HFFc6 (cell line): ENCODE results near the gene ZMYM3. TPM values are rescaled to one million over a fixed set of nuclear protein-coding genes. Genes with fewer than 3 reads are reported as not detected.
"Not testable (repeated sequence)": the region's sequence is repeated elsewhere in the genome, so short reads cannot be mapped to it uniquely, and the experiment has no call there.

Experiments used
- DNase-seq: peaks from one replicate; pipeline ENCODE4 v3.0.0-alpha.2; 2018
- H3K27ac Mint-ChIP-seq: 2 replicates; pipeline ENCODE4 v1.8.0; 2020; ENCODE audit warnings: mild to moderate bottlenecking, mixed read lengths
- H3K27me3 Mint-ChIP-seq: 2 replicates; pipeline ENCODE4 v1.8.0; 2021; ENCODE audit warnings: mild to moderate bottlenecking, moderate library complexity, mixed read lengths; ENCODE audit not compliant: insufficient read depth
- H3K36me3 Mint-ChIP-seq: 2 replicates; pipeline ENCODE4 v1.8.0; 2021; ENCODE audit warnings: low read depth, mixed read lengths
- H3K4me1 Mint-ChIP-seq: 2 replicates; pipeline ENCODE4 v1.8.0; 2020; ENCODE audit warnings: low read depth, mixed read lengths
- H3K4me3 Mint-ChIP-seq: 2 replicates; pipeline ENCODE4 v1.8.0; 2020; ENCODE audit warnings: mild to moderate bottlenecking, moderate library complexity, mixed read lengths
- H3K9me3 Mint-ChIP-seq: 2 replicates; pipeline ENCODE4 v1.8.0; 2020; ENCODE audit warnings: mild to moderate bottlenecking, mixed read lengths
- total RNA-seq, 6 experiments: library from RNA; stranded (reverse); fragmentation: NEBNext Ultra II Directional; extraction: Animal tissue kit (Norgen Biotek cat#: 25700); gene quantifications; 2 replicates in 1 of 6; 3 replicates in 5 of 6; pipeline ENCODE4 v1.2.3, GENCODE V29; 2021
- TF ChIP-seq, protein P1 (sequence below): fragments of 200-600 bp; sonication (generic); IDR thresholded peaks from 2 replicates; pipeline ENCODE4 v1.5.0; 2021; ENCODE audit warnings: antibody characterized with exemption, mild to moderate bottlenecking

The ZMYM3 gene
- total RNA-seq, 6 experiments from 2014 or later: 26.3 to 32.4 (median 28.4) TPM

DNA sequence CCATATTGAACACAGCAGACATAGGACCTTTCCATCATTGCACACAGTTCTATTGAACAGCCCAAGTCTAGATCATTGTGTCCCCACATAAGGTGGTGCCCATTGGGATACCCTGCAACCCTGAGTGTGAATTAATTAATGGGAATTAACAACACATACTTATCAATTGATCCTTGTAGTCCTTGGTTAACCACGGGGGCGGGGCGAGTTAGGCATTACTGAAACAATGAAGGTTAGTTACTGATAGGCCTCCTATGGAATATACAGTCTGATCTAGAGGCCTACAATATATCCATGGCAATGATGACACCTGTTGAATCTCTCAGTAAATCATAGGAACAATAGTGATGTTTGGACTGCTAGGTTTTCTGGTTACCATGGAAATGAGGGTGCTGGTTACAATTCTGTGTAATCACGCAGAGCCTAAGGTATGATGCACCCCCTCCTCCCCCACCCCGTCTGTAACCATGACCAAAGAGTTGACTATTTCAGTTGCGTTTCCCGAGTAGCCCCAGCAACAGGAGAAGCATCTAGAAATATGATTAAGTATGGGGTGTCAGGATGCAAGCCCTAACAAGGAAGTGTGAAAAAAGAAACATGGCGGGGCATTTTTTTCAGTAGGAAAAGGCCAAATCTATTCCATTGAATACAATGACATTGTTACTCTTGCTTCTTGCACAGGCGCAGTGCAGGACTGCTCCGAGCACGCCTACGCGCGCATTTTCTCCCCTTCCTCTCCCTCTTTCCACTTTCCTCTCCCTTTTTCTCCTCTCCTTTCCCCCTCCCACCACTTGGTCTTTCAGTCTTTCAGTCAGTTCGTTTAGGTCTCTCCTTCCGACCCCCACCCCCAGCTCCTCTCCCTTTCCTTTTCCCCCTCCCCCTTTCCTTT is 28.8 kb upstream of the ZMYM3 start:
- TF ChIP-seq, protein P1, sequence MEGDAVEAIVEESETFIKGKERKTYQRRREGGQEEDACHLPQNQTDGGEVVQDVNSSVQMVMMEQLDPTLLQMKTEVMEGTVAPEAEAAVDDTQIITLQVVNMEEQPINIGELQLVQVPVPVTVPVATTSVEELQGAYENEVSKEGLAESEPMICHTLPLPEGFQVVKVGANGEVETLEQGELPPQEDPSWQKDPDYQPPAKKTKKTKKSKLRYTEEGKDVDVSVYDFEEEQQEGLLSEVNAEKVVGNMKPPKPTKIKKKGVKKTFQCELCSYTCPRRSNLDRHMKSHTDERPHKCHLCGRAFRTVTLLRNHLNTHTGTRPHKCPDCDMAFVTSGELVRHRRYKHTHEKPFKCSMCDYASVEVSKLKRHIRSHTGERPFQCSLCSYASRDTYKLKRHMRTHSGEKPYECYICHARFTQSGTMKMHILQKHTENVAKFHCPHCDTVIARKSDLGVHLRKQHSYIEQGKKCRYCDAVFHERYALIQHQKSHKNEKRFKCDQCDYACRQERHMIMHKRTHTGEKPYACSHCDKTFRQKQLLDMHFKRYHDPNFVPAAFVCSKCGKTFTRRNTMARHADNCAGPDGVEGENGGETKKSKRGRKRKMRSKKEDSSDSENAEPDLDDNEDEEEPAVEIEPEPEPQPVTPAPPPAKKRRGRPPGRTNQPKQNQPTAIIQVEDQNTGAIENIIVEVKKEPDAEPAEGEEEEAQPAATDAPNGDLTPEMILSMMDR: no peak
- Mint-ChIP-seq H3K27me3 (peaks cover 7% of the 10 kb centered on the region; the same call in 1 of the 2 replicates), H3K9me3 (no peaks in the 10 kb centered on the region), H3K4me1 (peaks cover 20% of the 10 kb centered on the region; the same call in 1 of the 2 replicates), H3K4me3 (peak overlapping the region; percentile 99), H3K27ac (peak overlapping the region; percentile 100), H3K36me3 (peaks cover 27% of the 10 kb centered on the region)
- peak; percentile 39 for DNase-seq

DNA sequence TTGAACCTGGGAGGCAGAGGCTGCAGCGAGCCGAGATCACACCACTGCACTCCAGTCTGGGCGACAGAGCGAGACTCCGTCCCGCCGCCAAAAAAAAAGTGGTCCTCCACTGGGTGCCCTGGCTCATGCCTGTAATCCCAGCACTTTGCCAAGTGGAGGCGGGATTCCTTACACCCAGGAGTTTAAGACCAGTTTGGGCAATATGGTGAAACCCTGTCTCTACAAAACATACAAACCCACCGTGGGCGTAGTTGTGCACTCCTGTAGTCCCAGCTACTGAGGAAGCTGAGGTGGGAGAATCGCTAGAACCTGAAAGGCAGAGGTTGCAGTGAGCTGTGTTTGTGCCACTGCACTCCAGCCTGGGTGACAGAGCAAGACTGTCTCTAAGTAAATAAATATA is 27.4 kb upstream of the ZMYM3 start:
- Mint-ChIP-seq H3K36me3 (peaks cover 24% of the 10 kb centered on the region), H3K4me1 (peaks cover 14% of the 10 kb centered on the region; the same call in 1 of the 2 replicates)
- H3K4me3 Mint-ChIP-seq, DNase-seq, H3K27ac Mint-ChIP-seq, H3K9me3 Mint-ChIP-seq, H3K27me3 Mint-ChIP-seq: not testable (repeated sequence)

DNA sequence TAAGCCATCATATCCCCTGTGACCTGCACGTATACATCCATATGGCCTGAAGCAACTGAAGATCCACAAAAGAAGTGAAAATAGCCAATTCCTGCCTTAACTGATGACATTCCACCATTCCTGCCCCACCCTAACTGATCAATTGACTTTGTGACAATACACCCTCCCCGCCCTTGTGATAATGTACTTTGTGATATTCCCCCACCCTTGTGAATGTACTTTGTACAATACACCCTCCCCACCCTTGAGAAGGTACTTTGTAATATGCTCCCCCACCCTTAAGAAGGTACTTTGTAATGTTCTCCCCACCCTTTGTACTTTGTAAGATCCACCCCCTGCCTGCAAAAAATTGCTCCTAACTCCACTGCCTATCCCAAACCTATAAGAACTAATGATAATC is 18.4 kb upstream of the ZMYM3 start:
- H3K4me3 Mint-ChIP-seq, DNase-seq, H3K36me3 Mint-ChIP-seq, H3K27me3 Mint-ChIP-seq, H3K9me3 Mint-ChIP-seq, H3K27ac Mint-ChIP-seq, H3K4me1 Mint-ChIP-seq: not testable (repeated sequence)

DNA sequence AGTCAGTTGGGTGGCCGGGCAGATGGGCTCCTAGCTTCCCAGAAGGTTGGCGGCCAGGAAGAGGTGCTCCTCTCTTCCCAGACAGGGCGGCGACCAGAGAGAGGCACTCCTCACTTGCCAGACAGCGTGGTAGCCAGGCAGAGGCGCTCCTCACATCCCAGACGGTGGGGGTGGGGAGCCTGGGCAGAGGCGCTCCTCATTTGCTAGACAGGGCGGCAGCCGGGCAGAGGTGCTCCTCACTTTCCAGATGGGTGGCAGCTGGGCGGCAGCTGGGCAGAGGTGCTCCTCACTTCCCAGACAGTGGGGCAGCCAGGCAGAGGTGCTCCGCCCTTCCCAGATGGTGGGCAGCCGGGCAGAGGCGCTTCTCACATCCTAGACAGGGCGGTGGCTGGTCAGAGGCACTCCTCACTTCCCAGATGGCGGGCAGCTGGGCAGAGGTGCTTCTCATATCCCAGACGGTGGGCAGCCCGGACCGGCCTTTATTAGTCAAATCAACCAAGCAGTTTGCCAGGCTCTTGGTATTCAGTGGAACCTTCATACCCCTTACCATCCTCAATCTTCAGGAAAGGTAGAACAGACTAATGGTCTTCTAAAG is 16.0 kb upstream of the ZMYM3 start:
- Mint-ChIP-seq H3K27ac (no peak overlapping the region), H3K36me3 (no peaks in the 10 kb centered on the region), H3K4me3 (no peak overlapping the region), H3K27me3 (peaks cover 3% of the 10 kb centered on the region), H3K4me1 (no peaks in the 10 kb centered on the region), H3K9me3 (no peaks in the 10 kb centered on the region)
- DNase-seq: no peak
- TF ChIP-seq, protein P1: no peak

DNA sequence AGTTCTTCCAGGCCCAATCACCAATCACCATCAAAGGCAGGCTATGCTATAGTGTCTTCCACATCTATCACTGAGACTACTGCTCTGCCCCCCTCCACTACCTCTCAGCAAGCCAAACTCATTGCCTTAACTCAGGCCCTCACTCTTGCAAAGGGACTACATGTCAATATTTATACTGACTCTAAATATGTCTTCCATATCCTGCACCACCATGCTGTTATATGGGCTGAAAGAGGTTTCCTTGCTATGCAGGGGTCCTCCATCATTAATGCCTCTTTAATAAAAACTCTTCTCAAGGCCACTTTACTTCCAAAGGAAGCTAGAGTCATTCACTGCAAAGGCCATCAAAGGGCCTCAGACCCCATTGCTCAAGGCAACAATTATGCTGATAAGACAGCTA is 14.7 kb upstream of the ZMYM3 start:
- H3K4me1 Mint-ChIP-seq, H3K4me3 Mint-ChIP-seq, H3K9me3 Mint-ChIP-seq, DNase-seq, H3K36me3 Mint-ChIP-seq, H3K27me3 Mint-ChIP-seq, H3K27ac Mint-ChIP-seq: not testable (repeated sequence)

DNA sequence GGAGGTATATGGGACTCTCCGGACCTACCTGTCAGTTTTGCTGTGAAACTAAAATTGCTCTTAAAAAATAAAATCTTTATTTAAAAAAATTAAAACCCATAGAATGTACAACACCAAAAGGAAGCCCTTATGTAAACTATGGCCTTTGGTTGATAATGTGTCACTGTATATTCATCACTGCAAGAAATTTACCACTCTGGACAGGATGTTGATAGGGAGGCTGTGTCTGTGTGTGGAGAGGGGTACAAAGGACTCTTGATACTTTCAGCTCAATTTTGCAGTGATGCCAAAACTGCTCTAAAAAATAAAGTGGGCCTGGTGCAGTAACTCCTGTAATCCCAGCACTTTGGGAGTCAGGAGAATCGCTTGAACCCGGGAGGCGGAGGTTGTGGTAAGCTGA is 2.9 kb upstream of the ZMYM3 start:
- TF ChIP-seq, protein P1: no peak
- H3K9me3 Mint-ChIP-seq: no peaks in the 10 kb centered on the region
- H3K27ac Mint-ChIP-seq: no peak overlapping the region
- no peaks in the 10 kb centered on the region for H3K36me3 Mint-ChIP-seq
- peaks cover 12% of the 10 kb centered on the region for H3K4me1 Mint-ChIP-seq
- no peak overlapping the region for H3K4me3 Mint-ChIP-seq
- H3K27me3 Mint-ChIP-seq: no peaks in the 10 kb centered on the region
- DNase-seq: no peak

DNA sequence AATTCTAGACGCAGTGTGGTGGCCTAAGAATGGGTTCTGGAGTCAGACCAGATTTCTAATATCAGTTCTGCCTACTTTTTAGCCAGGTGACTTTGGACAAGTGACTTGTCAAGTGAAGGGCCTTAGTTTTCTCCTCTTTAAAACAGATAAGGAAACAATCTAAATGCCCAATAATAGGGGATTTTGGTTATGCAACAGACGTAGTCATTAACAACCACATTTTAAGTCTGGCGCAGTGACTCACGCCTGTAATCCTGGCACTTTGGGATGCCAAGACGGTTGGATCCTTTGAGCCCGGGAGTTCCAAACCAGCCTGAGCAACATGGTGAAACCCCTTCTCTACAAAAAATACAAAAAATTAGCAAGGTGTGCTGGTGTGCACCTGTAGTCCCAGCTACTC is 2.1 kb upstream of the ZMYM3 start:
- Mint-ChIP-seq H3K4me3 (no peak overlapping the region), H3K36me3 (no peaks in the 10 kb centered on the region), H3K4me1 (peaks cover 12% of the 10 kb centered on the region), H3K27ac (peak overlapping the region; percentile 78), H3K27me3 (no peaks in the 10 kb centered on the region), H3K9me3 (no peaks in the 10 kb centered on the region)
- DNase-seq: no peak
- TF ChIP-seq, protein P1: no peak
